ENCODE results near the gene DPP6. TPM values are rescaled to one million over a fixed set of nuclear protein-coding genes. Genes with fewer than 3 reads are reported as not detected.

Gene DPP6
- total and polyA plus RNA-seq, 11 donors = 0.05 to 2.9 (median 0.11) TPM; not detected in 3

DNA sequence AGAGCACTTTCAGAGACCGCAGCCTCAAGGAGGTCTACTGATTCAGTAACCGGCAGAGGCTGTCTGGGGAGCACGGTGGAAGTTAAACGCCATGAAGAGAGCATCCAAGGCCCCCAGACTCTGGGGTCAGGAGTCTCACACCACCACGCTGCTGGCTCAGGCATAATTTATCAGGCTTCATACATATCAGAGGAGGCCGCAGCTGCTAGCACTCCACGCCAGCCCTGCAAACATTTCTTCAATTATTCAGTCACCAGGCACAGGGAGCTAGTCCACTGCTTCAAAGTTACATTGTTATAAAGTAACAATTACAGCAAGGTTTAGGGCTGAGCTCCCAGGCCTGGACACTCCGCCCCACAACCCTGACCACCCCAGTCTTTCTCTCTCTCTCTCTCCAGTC, 852.9 kb downstream of the DPP6 start:
- Histone ChIP-seq H3K9me3 (peaks cover 0 to 2% (median 0%) of the 10 kb centered on the region in 12 donors), H3K27me3 (peaks cover 0 to 19% (median 0%) of the 10 kb centered on the region in 9 donors), H3K4me3 (no peak overlapping the region), H3K36me3 (no peaks in the 10 kb centered on the region), H3K27ac (no peak overlapping the region), H3K4me1 (no peaks in the 10 kb centered on the region)
- ATAC-seq (no peak), DNase-seq (no peak)
- TF ChIP-seq CTCF (IDR thresholded peaks at IDR 0.05) = no peak
- TF ChIP-seq POLR2A (IDR thresholded peaks at IDR 0.05) = no peak
- intact Hi-C loops (cut with DNase I) = no loop called here
- 84 to 92% (median 90%) methylated on average over 7 to 8 of the region's 8 CpGs for WGBS, 4 donors

DNA sequence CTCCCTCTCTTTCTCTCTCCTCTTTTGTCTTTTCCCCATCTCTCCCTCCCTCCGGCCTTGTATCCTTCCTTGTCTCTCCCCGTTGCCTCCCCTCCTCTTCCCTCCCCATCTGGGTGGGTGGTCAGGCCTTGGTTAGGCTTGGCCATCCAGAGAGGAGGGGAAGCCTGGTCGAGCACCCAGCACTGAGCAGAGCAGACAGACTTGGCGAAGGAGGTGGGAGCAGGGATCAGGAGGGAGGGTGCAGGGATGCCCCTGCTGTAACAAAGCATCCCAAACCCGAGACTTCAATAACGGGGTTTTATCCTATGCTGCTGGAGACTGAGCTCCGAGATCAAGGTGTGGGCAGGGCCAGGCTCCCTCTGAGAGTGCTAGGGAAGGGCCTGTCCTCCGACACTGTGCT, 853.4 kb downstream of the DPP6 start:
- no peak for ATAC-seq
- Histone ChIP-seq H3K4me3 (no peak overlapping the region), H3K27me3 (peaks cover 0 to 19% (median 0%) of the 10 kb centered on the region in 9 donors), H3K4me1 (no peaks in the 10 kb centered on the region), H3K9me3 (peaks cover 0 to 2% (median 0%) of the 10 kb centered on the region in 12 donors), H3K36me3 (no peaks in the 10 kb centered on the region), H3K27ac (no peak overlapping the region)
- WGBS, 4 donors = 75 to 84% (median 79%) methylated on average over 7 to 8 of the region's 8 CpGs
- intact Hi-C loops (cut with DNase I) = no loop called here
- no peak for TF ChIP-seq POLR2A (IDR thresholded peaks at IDR 0.05)
- TF ChIP-seq CTCF (IDR thresholded peaks at IDR 0.05) = no peak
- DNase-seq = no peak

- peaks cover 0 to 4% (median 0%) of the 10 kb centered on the region in 12 donors for H3K9me3 ChIP-seq
- peaks cover 0 to 19% (median 0%) of the 10 kb centered on the region in 9 donors for H3K27me3 ChIP-seq
- ATAC-seq (no peak), DNase-seq (no peak)
- 89 to 95% (median 94%) methylated on average over 7 of the region's 7 CpGs for WGBS, 4 donors
- TF ChIP-seq POLR2A (IDR thresholded peaks at IDR 0.05) (no peak), CTCF (IDR thresholded peaks at IDR 0.05) (no peak)
- no peak overlapping the region for H3K27ac ChIP-seq
- no peak overlapping the region for H3K4me3 ChIP-seq
- intact Hi-C loops (cut with DNase I) = no loop called here
- no peaks in the 10 kb centered on the region for H3K36me3 ChIP-seq
- H3K4me1 ChIP-seq = no peaks in the 10 kb centered on the region
Observed at GRCh38 chr7:154906201-154906600, 854.0 kb downstream of the DPP6 start.

DNA sequence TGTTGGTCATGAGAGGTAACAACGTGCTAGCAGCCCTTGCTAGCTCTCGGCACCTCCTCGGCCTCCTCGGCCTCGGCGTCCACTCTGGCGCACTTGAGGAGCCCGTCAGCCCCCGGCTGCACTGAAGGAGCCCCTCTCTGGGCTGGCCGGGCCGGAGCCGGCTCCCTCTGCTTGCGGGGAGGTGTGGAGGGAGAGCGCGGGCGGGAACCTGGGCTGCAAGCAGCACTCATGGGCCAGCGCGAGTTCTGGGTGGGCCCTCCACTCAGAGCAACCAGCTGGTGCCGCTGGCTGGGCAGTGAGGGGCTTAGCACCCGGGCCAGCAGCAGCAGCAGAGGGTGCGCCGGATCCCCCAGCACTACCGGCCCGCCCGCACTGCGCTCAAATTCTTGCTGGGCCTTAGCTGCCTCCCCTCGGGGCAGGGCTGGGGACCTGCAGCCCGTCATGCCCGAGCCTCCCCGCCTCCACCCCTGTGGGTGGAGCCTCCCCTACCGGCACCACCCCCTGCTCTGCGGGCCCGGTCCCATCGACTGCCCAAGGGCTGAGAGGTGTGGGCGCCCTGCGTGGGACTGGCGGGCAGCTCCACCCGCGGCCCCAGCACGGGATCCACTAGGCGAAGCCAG, 854.6 kb downstream of the DPP6 start:
- Histone ChIP-seq H3K27ac (no peak overlapping the region), H3K36me3 (no peaks in the 10 kb centered on the region), H3K27me3 (peaks cover 0 to 19% (median 0%) of the 10 kb centered on the region in 9 donors), H3K9me3 (peaks cover 0 to 9% (median 0%) of the 10 kb centered on the region in 12 donors), H3K4me1 (no peaks in the 10 kb centered on the region), H3K4me3 (no peak overlapping the region)
- ATAC-seq (no peak), DNase-seq (no peak)
- intact Hi-C loops (cut with DNase I) = no loop called here
- 91 to 96% (median 95%) methylated on average over 21 to 41 of the region's 41 CpGs for WGBS, 4 donors
- no peak for TF ChIP-seq CTCF (IDR thresholded peaks at IDR 0.05)
- no peak for TF ChIP-seq POLR2A (IDR thresholded peaks at IDR 0.05)

All from heart left ventricle (tissue), 16 donors.